Measurements from ENCODE around the gene ZBTB20. TPM values are rescaled to one million over a fixed set of nuclear protein-coding genes. Genes with fewer than 3 reads are reported as not detected.

Gene ZBTB20
- total RNA-seq, 1 experiment from 2014 or later = 10.7 TPM

- intact Hi-C loops (cut with micrococcal nuclease) = loop anchor here (10.0 kb wide), 1 partner anchor 494 kb away; no protein-coding TSS in a partner anchor
- H3K27ac Mint-ChIP-seq (ENCODE audit: low read depth, unreplicated experiment) = no peak overlapping the region
- H3K36me3 Mint-ChIP-seq (ENCODE audit: insufficient read depth, unreplicated experiment) = peaks cover 22% of the 10 kb centered on the region
- CTCF ChIA-PET = interaction anchor here (0.6 to 1.1 kb wide), 6 partner anchors 12 to 879 kb away, joined by 3 to 4 read pairs (median 3); no protein-coding TSS in a partner anchor
- no peaks in the 10 kb centered on the region for H3K27me3 Mint-ChIP-seq (ENCODE audit: insufficient read depth, unreplicated experiment)
- TF ChIP-seq CTCF (IDR thresholded peaks at IDR 0.05; ENCODE audit: unreplicated experiment) = no peak
- no peak overlapping the region for H3K4me3 Mint-ChIP-seq (ENCODE audit: unreplicated experiment)
- H3K4me1 Mint-ChIP-seq (ENCODE audit: insufficient read depth, unreplicated experiment) = no peaks in the 10 kb centered on the region
- DNase-seq (ENCODE audit: unreplicated experiment) = no peak
- POLR2A ChIA-PET = no interaction called here
- no TSS peak for BruUV-seq (replicated peaks)
- H3K9me3 Mint-ChIP-seq (ENCODE audit: unreplicated experiment) = no peaks in the 10 kb centered on the region
Observed at GRCh38 chr3:114338651-114339357, 808.3 kb downstream of the ZBTB20 start.

GRCh38 chr3:114336857-114337256, 810.2 kb downstream of the ZBTB20 start:
- Mint-ChIP-seq H3K27ac (ENCODE audit: low read depth, unreplicated experiment) (no peak overlapping the region), H3K4me1 (ENCODE audit: insufficient read depth, unreplicated experiment) (no peaks in the 10 kb centered on the region), H3K9me3 (ENCODE audit: unreplicated experiment) (no peaks in the 10 kb centered on the region), H3K27me3 (ENCODE audit: insufficient read depth, unreplicated experiment) (no peaks in the 10 kb centered on the region), H3K4me3 (ENCODE audit: unreplicated experiment) (no peak overlapping the region), H3K36me3 (ENCODE audit: insufficient read depth, unreplicated experiment) (peaks cover 22% of the 10 kb centered on the region)
- DNase-seq (ENCODE audit: unreplicated experiment) = no peak
- BruUV-seq (replicated peaks) = no TSS peak
- ChIA-PET CTCF (interaction anchor here (0.6 to 2.2 kb wide), 7 partner anchors 9 to 252 kb away, joined by 3 to 12 read pairs (median 3); no protein-coding TSS in a partner anchor), POLR2A (no interaction called here)
- TF ChIP-seq CTCF (IDR thresholded peaks at IDR 0.05; ENCODE audit: unreplicated experiment) = no peak
- intact Hi-C loops (cut with micrococcal nuclease) = loop anchor here (1.0 to 10.0 kb wide), 2 partner anchors 185 to 492 kb away; no protein-coding TSS in a partner anchor

DNA sequence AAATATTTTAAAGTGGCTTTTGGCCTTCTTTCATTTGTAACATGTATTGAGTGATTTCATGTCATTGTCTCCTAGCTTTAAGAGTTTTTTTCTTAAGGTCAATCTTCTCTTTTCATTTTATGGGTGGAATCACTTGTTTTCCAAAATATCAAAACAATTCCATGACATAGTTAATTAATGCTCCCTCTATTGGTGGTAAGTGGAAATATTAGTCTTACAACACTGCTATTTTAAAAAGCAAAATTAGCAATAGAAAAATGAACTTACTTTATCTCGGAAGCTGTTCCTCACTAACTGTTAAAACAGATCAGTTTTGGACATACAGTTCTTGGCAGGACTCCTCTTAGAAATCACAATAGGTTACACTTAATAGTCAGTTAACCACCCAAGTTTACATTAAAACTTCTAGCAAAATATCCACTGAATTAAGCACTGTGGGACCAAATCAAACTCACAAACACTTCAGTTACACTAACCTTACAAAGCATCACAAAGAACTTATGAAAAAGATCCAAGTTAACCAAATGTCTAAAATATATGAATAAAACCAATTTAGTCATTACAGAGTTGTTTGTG, 810.9 kb downstream of the ZBTB20 start:
- Mint-ChIP-seq H3K4me3 (ENCODE audit: unreplicated experiment) (no peak overlapping the region), H3K4me1 (ENCODE audit: insufficient read depth, unreplicated experiment) (no peaks in the 10 kb centered on the region), H3K9me3 (ENCODE audit: unreplicated experiment) (no peaks in the 10 kb centered on the region), H3K27ac (ENCODE audit: low read depth, unreplicated experiment) (no peak overlapping the region), H3K36me3 (ENCODE audit: insufficient read depth, unreplicated experiment) (peaks cover 22% of the 10 kb centered on the region), H3K27me3 (ENCODE audit: insufficient read depth, unreplicated experiment) (no peaks in the 10 kb centered on the region)
- ChIA-PET POLR2A (no interaction called here), CTCF (interaction anchor here (0.6 to 2.2 kb wide), 12 partner anchors 16 to 252 kb away, joined by 3 to 12 read pairs (median 3); partner anchors contain the start of gene TIGIT)
- DNase-seq (ENCODE audit: unreplicated experiment) = no peak
- no TSS peak for BruUV-seq (replicated peaks)
- intact Hi-C loops (cut with micrococcal nuclease) = loop anchor here (1.0 to 10.0 kb wide), 2 partner anchors 184 to 491 kb away; no protein-coding TSS in a partner anchor
- TF ChIP-seq CTCF (IDR thresholded peaks at IDR 0.05; ENCODE audit: unreplicated experiment) = peak; percentile 30

- no peaks in the 10 kb centered on the region for H3K27me3 Mint-ChIP-seq (ENCODE audit: insufficient read depth, unreplicated experiment)
- BruUV-seq (replicated peaks) = no TSS peak
- intact Hi-C loops (cut with micrococcal nuclease) = loop anchor here (10.0 kb wide), 1 partner anchor 489 kb away; no protein-coding TSS in a partner anchor
- DNase-seq (ENCODE audit: unreplicated experiment) = no peak
- H3K4me3 Mint-ChIP-seq (ENCODE audit: unreplicated experiment) = no peak overlapping the region
- H3K4me1 Mint-ChIP-seq (ENCODE audit: insufficient read depth, unreplicated experiment) = no peaks in the 10 kb centered on the region
- no peak overlapping the region for H3K27ac Mint-ChIP-seq (ENCODE audit: low read depth, unreplicated experiment)
- TF ChIP-seq CTCF (IDR thresholded peaks at IDR 0.05; ENCODE audit: unreplicated experiment) = no peak
- ChIA-PET POLR2A (no interaction called here), CTCF (interaction anchor here (0.9 to 1.4 kb wide), 2 partner anchors 182 to 187 kb away, joined by 3 to 4 read pairs; no protein-coding TSS in a partner anchor)
- H3K9me3 Mint-ChIP-seq (ENCODE audit: unreplicated experiment) = no peaks in the 10 kb centered on the region
- H3K36me3 Mint-ChIP-seq (ENCODE audit: insufficient read depth, unreplicated experiment) = peaks cover 20% of the 10 kb centered on the region
Observed at GRCh38 chr3:114333923-114334240, 813.2 kb downstream of the ZBTB20 start.

Data from MCF 10A (cell line).